ENCODE data around the gene ZDHHC22.

The ZDHHC22 gene

DNA sequence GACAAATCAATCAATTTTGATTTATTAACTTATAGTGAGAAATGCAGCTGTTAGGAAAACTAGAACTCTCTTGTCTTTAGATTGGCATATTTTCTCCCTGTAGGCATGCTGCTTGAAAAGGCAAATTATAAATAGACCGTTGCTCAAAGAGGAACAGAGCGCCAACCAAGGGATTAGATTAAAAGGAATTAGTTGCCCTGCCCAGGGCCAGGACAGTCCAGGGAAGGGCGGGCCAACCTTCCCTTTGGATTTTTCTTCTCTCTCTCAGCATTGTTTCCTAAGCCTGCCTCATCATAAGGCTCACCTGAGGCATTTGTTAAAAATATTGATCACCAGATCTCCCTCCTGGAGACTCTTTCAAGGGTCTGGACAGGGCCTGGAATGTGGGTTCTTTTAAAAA is 34.9 kb downstream of the ZDHHC22 start:
- no peak for DNase-seq (ENCODE audit: low read depth in 2 of 3, low spot score in 2 of 3)

DNA sequence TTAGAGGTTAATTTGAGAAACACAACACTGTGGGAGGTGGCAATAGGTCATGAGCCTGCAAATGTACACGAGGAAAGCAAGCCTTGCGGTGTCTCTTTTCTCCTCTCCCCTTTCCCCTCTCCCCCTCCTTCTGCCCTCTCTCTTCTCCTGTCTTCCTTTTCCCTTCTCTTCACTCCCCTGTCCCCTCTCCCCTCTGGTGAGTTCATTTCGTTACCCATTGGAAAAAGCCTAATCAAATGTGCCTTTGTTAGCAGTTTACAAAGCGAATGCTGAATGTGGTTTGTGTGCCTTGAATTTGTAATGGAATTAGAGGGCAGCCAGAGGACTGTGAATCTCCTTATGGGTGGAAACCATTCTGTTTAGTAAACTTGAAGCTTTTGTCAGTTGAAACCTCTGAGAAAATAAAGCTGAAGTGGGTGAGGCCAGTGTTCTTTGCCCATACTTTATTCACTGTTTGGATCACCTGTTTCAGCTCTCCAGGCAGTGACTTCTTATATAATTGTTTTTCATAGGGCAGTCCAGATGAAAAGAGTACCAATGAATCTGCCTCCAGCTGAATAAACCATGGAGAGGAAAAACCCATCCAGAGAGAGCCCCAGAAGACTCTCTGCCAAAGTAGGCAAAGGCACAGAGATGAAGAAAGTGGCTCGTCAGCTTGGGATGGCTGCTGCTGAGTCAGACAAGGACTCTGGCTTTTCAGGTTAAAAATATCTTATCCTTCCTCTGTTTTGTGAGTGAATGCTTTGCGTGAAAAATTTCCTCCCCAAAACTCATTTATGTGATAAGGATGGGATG is 36.2 kb downstream of the ZDHHC22 start:
- no peak for DNase-seq (ENCODE audit: low read depth in 2 of 3, low spot score in 2 of 3)

DNA sequence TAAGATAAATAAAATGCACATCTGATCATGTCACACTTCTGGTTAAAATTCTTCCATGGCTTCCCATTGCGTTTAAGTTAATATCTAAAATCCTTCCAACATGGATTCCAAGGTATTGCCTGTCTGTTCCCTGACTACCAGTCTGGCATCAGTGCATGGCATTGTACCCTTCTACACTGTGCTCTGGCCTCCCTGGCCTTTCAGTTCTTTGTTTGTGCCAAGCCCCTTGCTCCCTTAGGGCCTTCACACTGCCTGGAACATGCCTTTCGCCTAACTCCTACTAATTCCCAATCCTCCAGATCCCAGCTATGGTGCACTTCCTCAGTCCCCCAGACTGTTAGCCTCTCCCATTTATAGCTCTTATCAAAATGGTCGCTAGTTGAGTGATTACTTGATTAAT is 37.2 kb downstream of the ZDHHC22 start:
- no peak for DNase-seq (ENCODE audit: low read depth in 2 of 3, low spot score in 2 of 3)

DNA sequence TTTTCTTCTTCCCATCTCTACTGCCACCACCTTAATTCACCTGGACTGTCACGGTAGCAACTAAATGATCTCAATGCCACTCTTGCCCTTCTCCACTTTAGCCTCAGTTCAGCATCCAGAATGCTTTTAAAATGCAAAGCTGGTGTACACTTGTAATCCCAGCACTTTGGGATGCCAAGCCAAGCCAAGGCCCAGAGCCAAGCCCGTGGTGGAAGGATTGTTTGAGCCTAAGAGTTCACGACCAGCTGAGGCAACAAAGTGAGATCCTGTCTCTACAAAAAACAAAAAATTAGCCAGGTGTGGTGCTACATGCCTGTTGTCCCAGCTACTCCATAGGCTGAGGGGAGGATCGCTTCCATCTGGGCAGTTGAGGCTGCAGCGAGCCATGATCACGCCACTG is 37.6 kb downstream of the ZDHHC22 start:
- DNase-seq (ENCODE audit: low read depth in 2 of 3, low spot score in 2 of 3) = no peak

DNA sequence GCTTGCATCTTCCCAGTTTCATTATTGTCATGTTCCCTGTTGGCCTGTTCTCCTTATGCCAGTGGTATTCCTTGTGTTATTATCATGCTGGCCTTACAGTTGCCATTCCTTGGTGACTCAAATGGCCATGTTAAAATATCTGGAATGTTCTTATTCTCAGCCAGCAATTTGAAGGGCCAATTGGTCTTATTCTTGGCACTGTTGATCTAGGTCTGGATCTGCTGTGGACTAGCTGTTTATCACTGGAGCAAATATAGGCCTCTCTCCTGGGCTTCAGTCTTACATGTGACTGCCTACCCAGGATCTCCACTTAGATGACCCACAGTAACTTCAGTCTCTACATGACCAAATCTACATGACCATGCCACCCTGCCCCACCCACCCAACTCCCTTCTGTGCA is 38.1 kb downstream of the ZDHHC22 start:
- DNase-seq (ENCODE audit: low read depth in 2 of 3, low spot score in 2 of 3) = no peak

DNA sequence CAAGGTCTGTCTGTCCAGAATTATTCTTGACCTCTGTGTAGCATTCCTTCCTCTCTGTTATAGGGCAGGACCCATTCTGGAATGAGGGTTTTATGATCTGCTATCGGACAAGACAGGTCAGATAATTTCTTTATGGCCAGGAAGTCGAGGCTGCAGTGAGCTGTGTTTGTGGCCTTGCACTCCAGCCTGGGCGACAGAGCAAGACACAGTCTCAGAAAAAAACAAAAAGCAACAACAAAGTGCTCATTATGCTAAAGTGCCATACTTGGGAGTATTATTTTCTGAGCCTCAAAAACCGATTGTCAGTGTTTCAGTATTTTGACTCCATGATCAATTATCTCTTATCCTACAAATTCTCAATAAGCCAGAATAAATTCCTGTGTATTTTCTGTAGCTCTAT is 39.4 kb downstream of the ZDHHC22 start:
- no peak for DNase-seq (ENCODE audit: low read depth in 2 of 3, low spot score in 2 of 3)

DNA sequence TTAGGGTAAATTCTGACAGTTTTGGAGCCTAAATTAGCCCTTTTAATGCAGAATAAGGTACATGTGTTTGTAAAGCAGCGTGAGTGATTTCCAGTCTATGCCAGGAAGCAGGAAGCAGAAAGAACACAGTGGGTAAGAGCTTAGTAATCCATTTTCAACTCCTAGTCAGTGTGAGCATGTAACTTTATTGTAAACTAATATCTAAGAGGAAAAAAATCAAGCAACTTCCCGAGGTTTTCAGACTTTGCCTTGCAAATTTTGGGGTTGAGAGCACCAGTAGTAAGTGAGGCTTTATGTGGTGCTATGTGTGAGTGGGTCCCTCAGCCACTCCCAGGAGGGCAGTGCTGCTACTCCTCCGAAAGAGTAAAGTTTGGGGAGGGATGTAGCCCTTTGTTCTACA is 40.6 kb downstream of the ZDHHC22 start:
- DNase-seq (ENCODE audit: low read depth in 2 of 3, low spot score in 2 of 3) = no peak

DNA sequence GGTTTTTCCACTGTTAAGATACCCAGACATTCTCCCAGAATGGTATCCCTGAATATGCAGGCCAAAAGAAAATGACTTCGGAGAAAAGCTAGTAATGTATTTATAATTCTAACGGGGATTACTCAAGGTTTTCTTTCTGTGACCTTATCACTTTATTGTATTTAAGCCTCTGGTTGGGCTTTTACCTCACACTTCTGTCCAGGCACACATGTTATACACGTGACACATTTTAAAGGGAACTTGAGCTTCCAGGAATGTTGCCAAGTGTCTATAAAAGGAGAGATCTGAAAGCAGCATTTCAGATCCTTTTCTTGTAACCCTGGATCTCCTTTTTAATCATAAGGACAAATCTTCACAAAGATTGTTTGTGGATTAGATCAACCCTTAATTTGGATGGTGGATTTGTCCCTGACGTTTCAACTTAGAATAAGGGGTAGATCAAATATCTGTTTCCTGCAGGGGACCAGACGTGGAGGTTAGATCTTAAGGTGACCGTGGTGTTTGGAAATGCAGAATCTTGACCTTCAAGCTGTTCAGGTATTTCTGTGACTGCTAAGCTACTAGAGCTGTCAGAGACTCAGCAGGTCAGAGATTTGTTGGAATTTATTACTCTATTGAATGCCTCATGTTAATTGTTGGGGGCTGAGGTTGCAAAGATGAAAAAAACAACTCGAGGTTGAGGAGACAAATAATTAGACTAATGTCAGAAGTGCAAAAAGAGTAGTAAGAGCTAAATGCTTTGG is 42.0 kb downstream of the ZDHHC22 start:
- no peak for DNase-seq (ENCODE audit: low read depth in 2 of 3, low spot score in 2 of 3)

DNA sequence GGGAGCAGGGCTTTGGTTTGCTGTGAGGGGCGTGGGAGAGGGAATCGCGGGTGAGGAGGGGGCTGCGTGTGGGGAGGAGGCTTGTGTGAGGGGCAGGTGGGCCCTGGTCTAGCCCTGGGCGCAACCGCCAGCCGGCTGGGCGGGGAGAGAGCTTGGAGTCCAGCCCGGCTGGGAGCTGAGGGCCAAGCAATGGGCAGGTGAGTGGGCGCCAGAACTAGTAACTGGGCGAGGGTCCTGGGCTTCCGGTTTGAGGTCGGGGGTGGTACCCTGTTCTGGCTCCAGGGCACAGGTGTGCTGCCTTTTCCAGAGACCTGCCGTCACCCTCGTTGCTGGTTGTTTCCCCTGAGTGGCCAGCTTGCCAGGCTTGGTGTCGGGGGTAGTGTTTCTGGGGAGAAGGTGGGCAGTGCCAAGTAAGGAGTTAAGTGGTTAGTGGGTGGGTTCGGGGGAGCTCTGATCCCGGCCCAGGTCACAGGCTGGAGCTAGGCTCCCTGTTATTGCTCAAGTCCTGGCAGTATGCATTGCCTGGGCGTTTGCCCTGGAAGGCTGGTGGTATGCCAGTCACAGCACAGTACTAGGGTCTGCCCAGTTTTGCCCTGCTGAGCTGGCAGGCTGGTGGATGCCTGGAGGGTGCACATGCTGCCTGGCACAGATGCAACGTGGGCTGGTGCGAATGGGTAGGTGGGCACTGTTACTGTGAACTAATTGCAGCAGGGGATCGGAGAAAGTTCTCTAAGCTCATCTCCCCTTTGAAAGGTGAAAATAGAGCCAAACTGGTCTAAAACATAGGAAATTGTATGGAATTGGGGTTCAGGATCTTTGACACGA is 42.9 kb downstream of the ZDHHC22 start:
- peak in 2 of 3 experiments; percentile 4 to 14 for DNase-seq (ENCODE audit: low read depth in 2 of 3, low spot score in 2 of 3)

DNA sequence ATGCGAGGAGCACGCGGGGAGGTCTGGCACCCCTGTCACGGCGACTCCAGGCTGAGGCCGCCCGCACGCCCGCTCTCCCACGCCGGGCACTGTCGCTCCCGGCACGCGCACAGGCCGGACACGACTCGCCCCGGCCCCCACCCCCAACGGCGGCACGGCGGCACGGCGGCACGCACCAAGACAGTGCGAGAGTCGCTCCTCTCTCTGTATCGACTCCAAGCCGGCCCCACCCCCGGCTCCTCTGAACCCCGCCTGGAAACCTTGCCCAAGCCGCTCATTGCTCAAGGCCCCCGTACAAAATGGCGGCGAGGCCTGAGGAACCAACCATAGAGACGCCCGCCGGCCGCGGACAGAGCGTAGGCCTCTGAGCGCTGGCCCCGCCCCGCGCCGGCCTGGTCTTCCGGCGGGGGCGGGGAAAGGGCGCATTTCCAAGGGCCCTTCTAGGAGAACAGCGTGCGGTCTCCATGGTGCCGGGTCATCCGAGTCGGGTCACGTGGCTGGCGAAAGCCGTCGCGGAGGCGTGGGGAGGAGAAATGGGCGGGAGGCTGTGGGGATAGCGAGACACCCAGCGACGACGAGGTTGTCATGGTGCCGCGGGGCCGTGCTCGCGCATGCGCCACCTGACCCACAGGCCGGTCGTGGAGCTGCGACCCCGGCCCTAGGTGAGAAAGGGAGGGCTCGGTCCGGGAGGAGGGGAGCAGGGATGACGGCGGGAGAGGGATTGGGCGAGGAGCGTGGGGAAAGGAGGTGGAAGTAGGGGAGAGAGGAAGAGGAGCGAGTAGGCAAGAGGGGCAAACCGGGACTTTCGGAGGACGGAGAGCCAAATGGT is 43.7 kb downstream of the ZDHHC22 start, which contains the start of gene CIPC:
Gene CIPC (plus strand): TSS at position 559 of the 829 bp plus-strand sequence. CDS start 7,451 bp downstream, outside the sequence.
- DNase-seq (ENCODE audit: low read depth in 2 of 3, low spot score in 2 of 3) = peak; percentile 94 to 99 (median 98)

DNA sequence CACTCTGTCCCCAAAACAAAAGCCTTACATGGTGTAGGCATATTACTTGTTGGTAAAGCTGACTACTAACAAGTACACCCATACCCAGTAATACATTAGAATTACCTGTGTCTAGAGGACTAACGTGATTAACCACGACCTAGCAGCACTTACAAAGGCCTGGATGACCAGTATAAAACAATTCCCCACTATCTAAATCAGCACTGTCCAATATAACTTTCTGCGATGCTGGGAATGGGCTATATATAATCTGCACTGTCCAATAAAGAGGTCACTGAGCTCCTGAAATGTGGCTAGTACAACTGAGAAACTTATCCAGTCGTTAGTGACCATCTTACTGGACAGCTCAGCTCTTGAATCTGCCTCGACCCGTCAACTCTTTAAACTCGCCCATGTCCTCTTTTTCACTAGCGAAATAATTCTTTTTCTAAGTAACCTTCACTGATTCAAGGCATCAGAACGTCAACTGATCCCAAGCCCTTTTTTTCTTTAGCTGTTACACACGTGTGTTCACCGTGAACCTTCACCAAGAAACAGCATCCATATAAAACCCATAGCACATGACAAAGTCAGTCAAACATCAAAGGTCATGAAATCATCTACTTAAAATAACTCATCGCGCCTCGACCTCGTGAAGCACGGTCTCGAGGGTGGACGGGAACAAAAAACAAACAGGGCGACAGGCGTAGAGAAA is 44.4 kb downstream of the ZDHHC22 start:
- DNase-seq (ENCODE audit: low read depth in 2 of 3, low spot score in 2 of 3) = no peak

DNA sequence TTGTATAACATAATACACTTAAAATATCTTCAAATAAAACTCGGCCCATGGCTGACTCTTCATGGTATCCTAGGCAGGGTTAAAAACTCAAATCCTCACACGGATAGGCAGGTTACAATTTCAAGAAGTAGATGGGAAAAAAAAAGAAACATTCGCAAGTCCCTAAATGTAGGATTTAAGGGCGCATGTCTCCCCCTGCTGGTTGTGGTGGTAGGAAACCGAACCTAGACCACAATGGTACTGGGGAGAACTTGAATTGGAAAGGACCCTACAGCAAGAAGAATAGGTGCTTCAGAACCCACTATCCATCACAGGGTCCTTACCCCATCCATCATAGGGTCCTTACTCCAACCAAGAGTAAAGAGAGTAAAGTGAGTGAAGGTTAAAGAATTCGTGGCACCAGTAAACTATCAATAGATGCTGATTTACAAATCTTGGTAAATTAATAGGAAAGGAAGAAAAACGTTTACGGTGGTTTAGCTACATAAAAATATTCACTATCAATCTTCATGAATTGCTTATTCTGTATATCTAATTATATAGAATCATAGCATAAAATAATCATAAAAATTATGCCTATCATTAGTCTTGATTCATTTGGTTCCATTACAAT is 46.8 kb downstream of the ZDHHC22 start:
- DNase-seq (ENCODE audit: low read depth in 2 of 3, low spot score in 2 of 3) = peak; percentile 20 to 48 (median 27)

DNA sequence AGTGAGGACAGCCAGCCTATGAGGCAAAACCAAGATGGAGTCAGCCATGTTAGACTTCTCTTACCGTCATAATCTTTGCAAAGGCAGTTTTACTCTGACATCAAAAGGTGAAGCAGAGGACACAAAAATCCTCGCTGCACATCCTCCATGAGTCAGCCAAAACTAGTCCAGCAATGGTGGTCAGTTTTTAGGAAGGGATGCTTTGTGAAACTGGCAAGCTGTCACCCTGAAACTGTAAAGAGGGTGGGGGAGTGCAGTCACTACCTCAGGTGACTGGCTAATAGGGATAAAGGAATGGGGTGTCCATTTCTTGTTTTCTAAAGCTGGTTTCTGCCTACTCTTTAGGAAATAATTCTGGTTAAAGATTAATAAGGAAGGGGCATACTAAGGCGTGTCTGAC is 48.9 kb downstream of the ZDHHC22 start:
- no peak for DNase-seq (ENCODE audit: low read depth in 2 of 3, low spot score in 2 of 3)

DNA sequence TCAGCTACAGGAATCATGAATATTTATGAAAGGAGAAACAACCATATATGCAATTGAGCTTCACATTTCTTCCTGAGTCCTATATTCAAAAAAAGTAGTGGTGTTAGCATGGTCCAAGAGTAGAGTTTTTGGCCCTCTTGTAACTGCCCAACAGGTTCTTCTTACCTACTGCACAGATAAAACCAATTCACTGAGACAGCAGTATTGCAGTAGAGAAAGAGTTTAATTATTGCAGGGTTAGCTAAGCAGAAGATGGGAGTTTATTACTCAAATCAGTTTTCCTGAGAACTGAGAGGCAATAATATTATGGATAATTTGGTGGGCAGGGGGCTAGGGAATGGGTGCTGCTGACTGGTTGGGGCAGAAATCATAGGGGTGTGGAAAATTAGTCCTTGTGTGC is 50.1 kb downstream of the ZDHHC22 start:
- DNase-seq (ENCODE audit: low read depth in 2 of 3, low spot score in 2 of 3) = no peak

DNA sequence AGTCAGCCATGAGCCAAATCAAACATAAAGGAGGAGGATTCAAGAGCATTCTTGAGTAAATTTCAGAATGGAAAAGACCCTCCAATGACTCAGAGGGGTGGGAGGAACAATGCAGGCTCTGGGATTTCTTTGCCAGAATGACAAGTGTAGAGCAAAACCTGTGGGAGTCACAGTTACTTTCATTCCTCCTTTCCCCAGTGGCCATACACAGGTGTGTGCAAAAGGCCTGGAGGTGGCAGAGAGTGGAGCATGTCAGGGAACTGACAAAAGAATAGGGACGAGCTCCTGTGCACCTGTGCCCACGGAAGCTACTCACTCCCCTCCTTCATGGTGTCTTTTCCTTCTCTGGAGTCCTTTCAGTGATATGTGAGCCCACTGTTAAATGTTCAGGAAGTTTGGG is 52.9 kb downstream of the ZDHHC22 start:
- no peak for DNase-seq (ENCODE audit: low read depth in 2 of 3, low spot score in 2 of 3)

DNA sequence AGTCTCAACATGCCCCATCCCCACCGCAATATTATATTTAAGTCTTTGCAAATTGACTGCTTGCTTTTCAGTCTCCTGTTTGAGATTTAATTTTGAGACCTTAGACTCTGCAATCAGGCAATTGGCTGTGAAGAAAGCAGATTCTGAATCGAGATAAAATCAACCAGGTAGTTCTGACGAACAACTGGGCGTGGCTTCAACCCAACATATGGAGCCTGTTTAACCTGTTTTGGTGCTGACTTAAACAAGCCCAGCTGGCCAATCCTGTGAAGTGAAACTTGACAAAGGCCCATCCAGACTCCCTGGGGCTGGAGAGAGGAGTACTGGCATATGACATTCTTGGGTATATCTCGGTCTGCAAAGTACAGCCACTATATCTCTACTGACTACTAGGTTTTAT is 53.4 kb downstream of the ZDHHC22 start:
- no peak for DNase-seq (ENCODE audit: low read depth in 2 of 3, low spot score in 2 of 3)

DNA sequence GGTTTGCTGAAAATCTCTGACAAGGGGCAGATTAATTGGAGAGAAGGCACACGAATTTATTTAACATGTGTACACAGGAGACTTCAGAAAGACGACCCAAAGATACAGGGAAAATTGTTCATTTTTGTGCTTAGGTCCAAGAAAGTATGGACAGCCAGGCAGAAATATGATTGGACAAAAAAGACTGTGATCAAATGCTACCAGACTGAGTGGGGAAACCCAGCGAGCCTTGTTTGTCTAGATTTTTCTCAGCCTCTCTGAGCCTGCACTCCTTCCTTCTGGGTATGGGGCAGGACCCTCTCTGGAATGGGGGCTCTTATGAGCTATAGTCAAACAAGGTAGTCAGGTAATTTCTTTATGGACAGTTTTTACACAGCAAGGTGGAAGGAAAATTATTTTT is 54.0 kb downstream of the ZDHHC22 start:
- DNase-seq (ENCODE audit: low read depth in 2 of 3, low spot score in 2 of 3) = no peak

DNA sequence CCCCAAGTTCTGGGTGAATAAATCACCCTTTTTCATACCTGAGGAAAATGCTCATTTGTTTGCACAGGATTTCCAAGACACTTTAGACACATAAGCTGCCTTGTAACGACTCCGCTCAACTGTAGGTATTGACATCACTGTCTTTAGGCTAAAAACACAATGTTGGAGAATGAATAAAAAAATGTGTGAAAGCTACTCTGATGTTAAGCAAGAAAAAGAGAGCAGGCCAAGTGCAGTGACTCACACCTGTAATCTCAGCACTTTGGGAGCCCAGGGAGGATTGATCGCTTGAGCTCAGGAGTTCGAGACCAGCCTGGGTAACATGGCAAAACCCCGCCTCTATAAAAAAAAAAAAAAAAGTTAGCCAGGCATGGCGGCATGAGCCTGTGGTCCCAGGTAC is 54.6 kb downstream of the ZDHHC22 start:
- no peak for DNase-seq (ENCODE audit: low read depth in 2 of 3, low spot score in 2 of 3)

DNA sequence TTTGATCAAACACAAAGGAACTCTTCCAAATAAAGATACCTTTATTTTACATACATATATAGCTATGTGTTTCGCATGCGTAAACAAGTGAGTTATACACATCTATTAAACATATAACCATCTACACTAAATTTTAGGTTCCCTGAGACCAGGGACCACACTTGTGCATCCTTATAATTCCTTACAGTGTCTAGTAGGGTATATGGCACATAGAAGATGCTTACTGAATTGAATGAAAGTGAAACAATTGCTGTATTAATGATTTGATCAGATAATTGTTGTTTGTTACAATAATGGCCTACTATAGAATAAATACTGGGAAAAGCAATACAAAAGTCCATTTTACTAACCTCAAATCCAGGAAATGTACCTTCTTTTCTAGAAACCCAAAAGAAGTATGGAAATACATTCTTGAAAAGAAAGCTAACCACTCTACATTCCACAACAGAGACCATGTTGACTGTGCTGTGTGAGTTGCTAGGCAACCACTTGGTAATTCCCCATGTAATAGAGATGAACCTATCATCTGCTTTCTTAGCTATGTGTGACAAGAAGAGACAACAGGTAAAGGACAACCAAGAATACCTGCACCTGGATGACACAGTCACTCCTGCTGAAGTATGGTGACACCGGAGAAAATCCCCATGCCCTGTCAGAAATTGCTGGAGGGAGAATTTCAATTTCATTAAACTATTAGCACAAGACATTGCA is 55.4 kb downstream of the ZDHHC22 start:
- DNase-seq (ENCODE audit: low read depth in 2 of 3, low spot score in 2 of 3) = no peak
